Measurements from ENCODE around the gene KRTAP10-3. TPM values are rescaled to one million over a fixed set of nuclear protein-coding genes. Genes with fewer than 3 reads are reported as not detected.

Gene KRTAP10-3
- total RNA-seq, 1 experiment from 2014 or later = 0.62 TPM

- Histone ChIP-seq H3K9me3 (ENCODE audit: low read depth, low read length, poor library complexity, severe bottlenecking) (peaks cover 3% of the 10 kb centered on the region), H3K4me3 (ENCODE audit: low read depth, low read length, poor library complexity, severe bottlenecking) (no peak overlapping the region), H3K27ac (ENCODE audit: low read depth, low read length, poor library complexity, severe bottlenecking) (no peak overlapping the region), H3K27me3 (replicated peaks; ENCODE audit: insufficient read depth, low read depth, low read length, poor library complexity) (no peaks in the 10 kb centered on the region), H3K36me3 (ENCODE audit: insufficient read depth, low read length, poor library complexity, severe bottlenecking) (no peaks in the 10 kb centered on the region), H3K4me1 (ENCODE audit: insufficient read depth, low read length, poor library complexity, severe bottlenecking) (no peaks in the 10 kb centered on the region)
- CTCF ChIA-PET = no interaction called here
- intact Hi-C loops (cut with micrococcal nuclease; ENCODE audit: unreplicated experiment) = no loop called here
- no TSS peak for BruUV-seq (replicated peaks)
- no peak for TF ChIP-seq EZH2 (IDR thresholded peaks at IDR 0.05; ENCODE audit: borderline replicate concordance, low read depth, low read length, poor library complexity, severe bottlenecking)
- TF ChIP-seq, protein P1, sequence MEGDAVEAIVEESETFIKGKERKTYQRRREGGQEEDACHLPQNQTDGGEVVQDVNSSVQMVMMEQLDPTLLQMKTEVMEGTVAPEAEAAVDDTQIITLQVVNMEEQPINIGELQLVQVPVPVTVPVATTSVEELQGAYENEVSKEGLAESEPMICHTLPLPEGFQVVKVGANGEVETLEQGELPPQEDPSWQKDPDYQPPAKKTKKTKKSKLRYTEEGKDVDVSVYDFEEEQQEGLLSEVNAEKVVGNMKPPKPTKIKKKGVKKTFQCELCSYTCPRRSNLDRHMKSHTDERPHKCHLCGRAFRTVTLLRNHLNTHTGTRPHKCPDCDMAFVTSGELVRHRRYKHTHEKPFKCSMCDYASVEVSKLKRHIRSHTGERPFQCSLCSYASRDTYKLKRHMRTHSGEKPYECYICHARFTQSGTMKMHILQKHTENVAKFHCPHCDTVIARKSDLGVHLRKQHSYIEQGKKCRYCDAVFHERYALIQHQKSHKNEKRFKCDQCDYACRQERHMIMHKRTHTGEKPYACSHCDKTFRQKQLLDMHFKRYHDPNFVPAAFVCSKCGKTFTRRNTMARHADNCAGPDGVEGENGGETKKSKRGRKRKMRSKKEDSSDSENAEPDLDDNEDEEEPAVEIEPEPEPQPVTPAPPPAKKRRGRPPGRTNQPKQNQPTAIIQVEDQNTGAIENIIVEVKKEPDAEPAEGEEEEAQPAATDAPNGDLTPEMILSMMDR (conservative IDR thresholded peaks at IDR 0.05; ENCODE audit: low read depth, low read length) = no peak
- DNase-seq (ENCODE audit: low spot score) = no peak
- POLR2A ChIA-PET (ENCODE audit: low non-redundant PET) = interaction anchor here (0.6 kb wide), 1 partner anchor 128 kb away, joined by 3 read pairs; no protein-coding TSS in a partner anchor
Observed at GRCh38 chr21:44595524-44595923, 36.9 kb upstream of the KRTAP10-3 start.

DNA sequence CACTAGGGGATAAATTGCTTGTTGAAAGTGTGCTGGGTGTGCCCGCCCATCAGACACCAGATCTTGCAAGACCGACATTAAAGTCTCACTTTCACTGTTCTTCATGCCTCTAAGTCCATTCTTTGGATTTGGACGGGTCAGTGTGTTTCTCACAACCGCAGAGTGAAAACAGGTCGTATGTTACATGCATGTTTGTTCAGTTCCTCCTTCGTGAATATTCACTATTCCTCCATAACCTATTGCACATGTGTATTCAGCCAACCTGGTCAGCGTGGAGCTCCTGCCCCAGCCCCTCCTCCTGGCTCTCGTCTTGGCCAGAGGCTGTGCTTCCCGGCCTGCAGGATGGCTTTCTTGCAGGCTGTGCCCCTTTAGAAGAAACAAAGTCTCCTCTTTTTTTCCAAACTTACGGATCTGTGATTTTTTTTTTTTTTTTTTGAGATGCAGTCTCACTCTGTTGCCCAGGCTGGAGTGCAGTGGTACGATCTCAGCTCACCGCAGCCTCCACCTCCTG, 35.9 kb upstream of the KRTAP10-3 start:
- TF ChIP-seq, protein P1 (conservative IDR thresholded peaks at IDR 0.05; ENCODE audit: low read depth, low read length) = no peak
- TF ChIP-seq EZH2 (IDR thresholded peaks at IDR 0.05; ENCODE audit: borderline replicate concordance, low read depth, low read length, poor library complexity, severe bottlenecking) = no peak
- CTCF ChIA-PET = no interaction called here
- no peak for DNase-seq (ENCODE audit: low spot score)
- no peak overlapping the region for H3K4me3 ChIP-seq (ENCODE audit: low read depth, low read length, poor library complexity, severe bottlenecking)
- no peaks in the 10 kb centered on the region for H3K4me1 ChIP-seq (ENCODE audit: insufficient read depth, low read length, poor library complexity, severe bottlenecking)
- no peaks in the 10 kb centered on the region for H3K27me3 ChIP-seq (replicated peaks; ENCODE audit: insufficient read depth, low read depth, low read length, poor library complexity)
- POLR2A ChIA-PET (ENCODE audit: low non-redundant PET) = no interaction called here
- H3K36me3 ChIP-seq (ENCODE audit: insufficient read depth, low read length, poor library complexity, severe bottlenecking) = no peaks in the 10 kb centered on the region
- BruUV-seq (replicated peaks) = no TSS peak
- intact Hi-C loops (cut with micrococcal nuclease; ENCODE audit: unreplicated experiment) = no loop called here
- H3K9me3 ChIP-seq (ENCODE audit: low read depth, low read length, poor library complexity, severe bottlenecking) = peaks cover 3% of the 10 kb centered on the region
- H3K27ac ChIP-seq (ENCODE audit: low read depth, low read length, poor library complexity, severe bottlenecking) = no peak overlapping the region

DNA sequence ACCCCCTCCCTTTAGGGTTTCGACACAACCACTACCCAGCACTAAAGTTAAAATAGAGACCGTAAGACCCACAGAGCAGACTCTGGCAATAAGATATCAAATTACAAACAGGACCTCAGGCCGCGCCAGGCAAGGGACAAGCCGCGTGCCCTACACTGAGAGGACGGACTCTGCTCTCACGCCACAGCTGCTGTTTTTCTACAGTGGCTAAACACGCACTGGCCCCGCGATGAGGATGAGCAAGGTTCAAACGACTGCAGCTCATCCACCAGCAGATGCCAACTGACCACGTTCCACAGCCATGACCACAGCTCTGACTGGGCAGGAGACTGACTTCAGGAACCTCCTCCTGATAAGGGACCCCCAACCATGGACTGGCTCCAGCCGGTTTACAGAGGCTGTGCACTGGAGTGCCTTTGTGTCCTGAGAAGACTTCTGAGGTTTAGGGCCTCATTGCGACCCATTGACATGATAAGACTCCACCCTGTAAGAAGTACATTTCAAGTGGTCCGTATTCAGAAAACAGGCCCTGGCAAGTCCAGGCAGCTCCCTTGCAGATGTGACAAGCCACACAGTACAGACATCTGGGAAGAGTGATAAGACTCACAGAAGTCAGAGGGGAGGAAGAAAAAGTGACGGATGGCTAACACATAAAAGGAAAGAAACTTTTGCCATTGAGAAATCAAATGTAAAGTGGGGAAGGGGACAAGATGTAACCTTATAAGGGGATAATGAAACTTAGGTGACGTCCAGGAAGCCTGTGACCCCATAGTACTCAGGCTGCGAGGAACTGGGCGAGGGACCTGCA, 35.2 kb upstream of the KRTAP10-3 start:
- no peak for DNase-seq (ENCODE audit: low spot score)
- CTCF ChIA-PET = no interaction called here
- intact Hi-C loops (cut with micrococcal nuclease; ENCODE audit: unreplicated experiment) = no loop called here
- no TSS peak for BruUV-seq (replicated peaks)
- H3K27ac ChIP-seq (ENCODE audit: low read depth, low read length, poor library complexity, severe bottlenecking) = no peak overlapping the region
- POLR2A ChIA-PET (ENCODE audit: low non-redundant PET) = no interaction called here
- H3K27me3 ChIP-seq (replicated peaks; ENCODE audit: insufficient read depth, low read depth, low read length, poor library complexity) = no peaks in the 10 kb centered on the region
- TF ChIP-seq EZH2 (IDR thresholded peaks at IDR 0.05; ENCODE audit: borderline replicate concordance, low read depth, low read length, poor library complexity, severe bottlenecking) = no peak
- TF ChIP-seq, protein P1 (conservative IDR thresholded peaks at IDR 0.05; ENCODE audit: low read depth, low read length) = no peak
- no peaks in the 10 kb centered on the region for H3K36me3 ChIP-seq (ENCODE audit: insufficient read depth, low read length, poor library complexity, severe bottlenecking)
- peaks cover 2% of the 10 kb centered on the region for H3K9me3 ChIP-seq (ENCODE audit: low read depth, low read length, poor library complexity, severe bottlenecking)
- H3K4me1 ChIP-seq (ENCODE audit: insufficient read depth, low read length, poor library complexity, severe bottlenecking) = no peaks in the 10 kb centered on the region
- H3K4me3 ChIP-seq (ENCODE audit: low read depth, low read length, poor library complexity, severe bottlenecking) = no peak overlapping the region

Measured in A673 (cell line).